NT2/D1 (cell line): ENCODE data around the gene API5.

ENCODE experiments used
- SUZ12 ChIP-seq: IDR thresholded peaks from 2 replicates; pipeline ENCODE4 v1.6.1; 2011; ENCODE audit not compliant: insufficient read length, insufficient read depth; ENCODE audit errors: extremely low read depth
- YY1 ChIP-seq: IDR thresholded peaks from 2 replicates; pipeline ENCODE4 v1.6.1; 2011; ENCODE audit not compliant: insufficient read length, insufficient read depth
- ZNF274 ChIP-seq: IDR thresholded peaks from 2 replicates; pipeline ENCODE4 v1.6.1; 2011; ENCODE audit warnings: mild to moderate bottlenecking, low read depth, low read length

DNA sequence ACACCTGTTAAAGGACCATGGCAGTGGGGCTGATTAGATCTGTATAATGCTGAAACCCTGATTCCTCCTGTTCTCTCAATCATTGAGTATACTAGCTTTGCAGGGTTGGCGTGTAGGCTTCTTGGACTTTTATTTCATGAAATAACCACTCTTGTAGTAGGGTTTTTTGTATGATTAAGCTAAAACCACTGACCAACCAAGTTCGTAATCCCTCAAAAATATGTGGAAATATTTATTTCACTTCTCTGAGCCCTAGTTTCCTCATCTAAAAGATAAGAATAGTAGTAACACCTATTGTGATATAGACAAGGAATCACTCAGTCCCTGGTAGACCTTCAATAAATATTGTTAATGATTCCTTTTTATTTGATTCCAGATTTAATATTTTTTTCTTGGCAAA, 4.2 kb downstream of the API5 start:
- TF ChIP-seq ZNF274 (no peak), YY1 (no peak), SUZ12 (no peak)
